Measurements from ENCODE around the gene VSIG10L2. TPM values are rescaled to one million over a fixed set of nuclear protein-coding genes. Genes with fewer than 3 reads are reported as not detected.
A peak's percentile ranks its signal among the peaks of the same experiment; 100 is the strongest.

Gene VSIG10L2
- total RNA-seq (2021), result not detected in 2 replicates
- not detected for Bru-seq, nascent RNA
- not detected for BruChase-seq, experiment 1, labeled RNA remaining after a 2-hour chase
- percentile 6 among the genes with signal in this experiment for BruChase-seq, experiment 2, labeled RNA remaining after a 6-hour chase
- long read RNA-seq, result 0 reads

GRCh38 chr11:125945797-125946520 lies at the start of gene VSIG10L2:
Gene VSIG10L2, plus strand, starts transcription at chr11:125946044. Its CDS starts 12 bp downstream, at chr11:125946056.
- Histone ChIP-seq H3K9me2 (ENCODE audit: insufficient read depth) (no peaks in the 10 kb centered on the region), H3K9me3 (ENCODE audit: insufficient read depth, low read depth) (no peaks in the 10 kb centered on the region), H3K4me2 (no peak within 1 kb of the TSS), H3F3A (ENCODE audit: insufficient read depth, low read depth) (no peaks in the 10 kb centered on the region), H3K79me2 (ENCODE audit: low read depth) (no peaks in the 10 kb centered on the region), H2AFZ (no peak within 1 kb of the TSS), H3K27ac (no peak within 1 kb of the TSS), H3K4me3 (no peak within 1 kb of the TSS), H3K4me1 (replicated peaks; ENCODE audit: insufficient read depth) (no peaks in the 10 kb centered on the region), H4K20me1 (ENCODE audit: insufficient read depth) (no peaks in the 10 kb centered on the region), H3K27me3 (ENCODE audit: insufficient read depth, low read depth) (no peaks in the 10 kb centered on the region), H3K36me3 (ENCODE audit: low read depth) (no peaks in the 10 kb centered on the region)
- no TSS peak for BruUV-seq (replicated peaks)
- ChIA-PET POLR2A (ENCODE audit: unreplicated experiment) (no interaction called here), CTCF (no interaction called here)
- intact Hi-C loops (cut with micrococcal nuclease; ENCODE audit: unreplicated experiment), result no loop called here
- DNase-seq, result no peak
- no peak for TF ChIP-seq CTCF (conservative IDR thresholded peaks at IDR 0.05)
- TF ChIP-seq EZH2 (IDR thresholded peaks at IDR 0.05; ENCODE audit: low read depth), result no peak

- H3K4me1 ChIP-seq (replicated peaks; ENCODE audit: insufficient read depth), result no peaks in the 10 kb centered on the region
- ChIA-PET POLR2A (ENCODE audit: unreplicated experiment) (no interaction called here), CTCF (no interaction called here)
- H3K36me3 ChIP-seq (ENCODE audit: low read depth), result no peaks in the 10 kb centered on the region; the same call in 1 of the 2 replicates
- no peak overlapping the region; the same call in 1 of the 2 replicates for H3K4me3 ChIP-seq
- peaks cover 10% of the 10 kb centered on the region for H3F3A ChIP-seq (ENCODE audit: insufficient read depth, low read depth)
- no peak overlapping the region for H3K27ac ChIP-seq
- H3K4me2 ChIP-seq, result peak overlapping the region; percentile 81
- no peaks in the 10 kb centered on the region; the same call in 1 of the 2 replicates for H4K20me1 ChIP-seq (ENCODE audit: insufficient read depth)
- no TSS peak for BruUV-seq (replicated peaks)
- H3K9me2 ChIP-seq (ENCODE audit: insufficient read depth), result no peaks in the 10 kb centered on the region
- peaks cover 15% of the 10 kb centered on the region for H3K79me2 ChIP-seq (ENCODE audit: low read depth)
- no peak overlapping the region for H2AFZ ChIP-seq
- TF ChIP-seq CTCF (conservative IDR thresholded peaks at IDR 0.05), result no peak
- no peak for TF ChIP-seq EZH2 (IDR thresholded peaks at IDR 0.05; ENCODE audit: low read depth)
- no peaks in the 10 kb centered on the region for H3K9me3 ChIP-seq (ENCODE audit: insufficient read depth, low read depth)
- peaks cover 22% of the 10 kb centered on the region for H3K27me3 ChIP-seq (ENCODE audit: insufficient read depth, low read depth)
- no peak for DNase-seq
- intact Hi-C loops (cut with micrococcal nuclease; ENCODE audit: unreplicated experiment), result no loop called here
These were observed 44.0 kb upstream of the VSIG10L2 start for GRCh38 chr11:125901872-125902271.

GRCh38 chr11:125902277-125902926 lies 43.4 kb upstream of the VSIG10L2 start:
- no peak for DNase-seq
- H3K79me2 ChIP-seq (ENCODE audit: low read depth), result peaks cover 15% of the 10 kb centered on the region
- POLR2A ChIA-PET (ENCODE audit: unreplicated experiment), result interaction anchor here (0.7 kb wide), 1 partner anchor 813 kb away, joined by 3 read pairs; no protein-coding TSS in a partner anchor
- CTCF ChIA-PET, result no interaction called here
- peak overlapping the region; percentile 81 for H3K4me2 ChIP-seq
- no peak overlapping the region for H3K27ac ChIP-seq
- H3K9me3 ChIP-seq (ENCODE audit: insufficient read depth, low read depth), result no peaks in the 10 kb centered on the region
- H3K4me1 ChIP-seq (replicated peaks; ENCODE audit: insufficient read depth), result no peaks in the 10 kb centered on the region
- peaks cover 25% of the 10 kb centered on the region for H3K27me3 ChIP-seq (ENCODE audit: insufficient read depth, low read depth)
- peaks cover 10% of the 10 kb centered on the region for H3F3A ChIP-seq (ENCODE audit: insufficient read depth, low read depth)
- intact Hi-C loops (cut with micrococcal nuclease; ENCODE audit: unreplicated experiment), result no loop called here
- no peaks in the 10 kb centered on the region; the same call in 1 of the 2 replicates for H4K20me1 ChIP-seq (ENCODE audit: insufficient read depth)
- peak overlapping the region; percentile 98 for H3K4me3 ChIP-seq
- TF ChIP-seq CTCF (conservative IDR thresholded peaks at IDR 0.05), result no peak
- no peak for TF ChIP-seq EZH2 (IDR thresholded peaks at IDR 0.05; ENCODE audit: low read depth)
- peak overlapping the region; percentile 100 for H2AFZ ChIP-seq
- no peaks in the 10 kb centered on the region; the same call in 1 of the 2 replicates for H3K36me3 ChIP-seq (ENCODE audit: low read depth)
- no TSS peak for BruUV-seq (replicated peaks)
- H3K9me2 ChIP-seq (ENCODE audit: insufficient read depth), result no peaks in the 10 kb centered on the region
